DND-41 (cell line): ENCODE results near the gene DACT3.

Experiments used
- ATAC-seq: fragments of 200-7000 bp; cut with Tn5 transposase; 3 replicates; pipeline ENCODE4 v1.9.1; 2021; ENCODE audit warnings: low read depth; ENCODE audit not compliant: insufficient read depth
- DNase-seq: peaks from one replicate; pipeline ENCODE4 v3.0.0-alpha.2; 2020
- H2AFZ ChIP-seq: 2 replicates; pipeline ENCODE4 v1.6.0; 2012; ENCODE audit warnings: low read depth, low read length
- H3K27ac ChIP-seq: 2 replicates; pipeline ENCODE4 v1.5.1; 2012; ENCODE audit warnings: low read length, inconsistent platforms
- H3K27me3 ChIP-seq: fragments of 200-600 bp; sonication (generic); 2 replicates; pipeline ENCODE4 v1.6.0; 2012; ENCODE audit warnings: low read length, mild to moderate bottlenecking, inconsistent platforms; ENCODE audit not compliant: insufficient read depth, poor library complexity
- H3K36me3 ChIP-seq: 2 replicates; pipeline ENCODE4 v1.5.1; 2012; ENCODE audit warnings: low read length, inconsistent platforms; ENCODE audit not compliant: insufficient read depth
- H3K4me1 ChIP-seq: 2 replicates; pipeline ENCODE4 v1.5.1; 2012; ENCODE audit warnings: mild to moderate bottlenecking, low read length; ENCODE audit not compliant: insufficient read depth
- H3K4me2 ChIP-seq: 2 replicates; pipeline ENCODE4 v1.6.0; 2012; ENCODE audit warnings: mild to moderate bottlenecking, moderate library complexity, low read length, inconsistent platforms; ENCODE audit not compliant: insufficient read depth
- H3K4me3 ChIP-seq, 2 experiments: fragments of 200-600 bp in 1 of 2; shearing (Covaris generic) in 1 of 2; 2 replicates each; pipeline ENCODE4 v1.5.1; 2012 to 2016; ENCODE audit warnings: inconsistent platforms in 2 of 2, low read length in 2 of 2, mild to moderate bottlenecking in 2 of 2, low read depth in 1 of 2, moderate library complexity in 1 of 2
- H3K79me2 ChIP-seq: 2 replicates; pipeline ENCODE4 v1.6.0; 2012; ENCODE audit warnings: low read length, inconsistent platforms; ENCODE audit not compliant: insufficient read depth
- H3K9ac ChIP-seq: 2 replicates; pipeline ENCODE4 v1.6.0; 2012; ENCODE audit warnings: low read depth, mild to moderate bottlenecking, inconsistent platforms, low read length, moderate library complexity
- H3K9me3 ChIP-seq: 2 replicates; pipeline ENCODE4 v1.5.1; 2012; ENCODE audit warnings: low read length, moderate library complexity, mild to moderate bottlenecking, inconsistent platforms; ENCODE audit not compliant: insufficient read depth, severe bottlenecking
- H4K20me1 ChIP-seq: 2 replicates; pipeline ENCODE4 v1.6.0; 2012; ENCODE audit warnings: low read length; ENCODE audit not compliant: insufficient read depth
- CTCF ChIP-seq: IDR thresholded peaks from 2 replicates; pipeline ENCODE4 v1.5.1; 2012; ENCODE audit warnings: borderline replicate concordance, low read length, moderate library complexity, mild to moderate bottlenecking; ENCODE audit not compliant: poor library complexity, severe bottlenecking; ENCODE audit errors: extremely low read depth
- EZH2 ChIP-seq: IDR thresholded peaks from 3 replicates; pipeline ENCODE4 v1.6.1; 2012; ENCODE audit warnings: borderline replicate concordance, low read depth, mild to moderate bottlenecking, moderate library complexity, low read length, inconsistent platforms; ENCODE audit not compliant: severe bottlenecking

DACT3 gene

GRCh38 chr19:46640656-46641055 lies 20.3 kb downstream of the DACT3 start:
- no peak overlapping the region for H3K9ac ChIP-seq
- H3K27me3 ChIP-seq, result peaks cover 32% of the 10 kb centered on the region
- no peak overlapping the region for H3K4me3 ChIP-seq
- H3K79me2 ChIP-seq, result no peaks in the 10 kb centered on the region
- peaks cover 23% of the 10 kb centered on the region for H3K4me1 ChIP-seq
- ATAC-seq, result no peak
- no peak overlapping the region for H3K4me2 ChIP-seq
- peaks cover 13% of the 10 kb centered on the region for H4K20me1 ChIP-seq
- no peak for TF ChIP-seq EZH2
- no peak for TF ChIP-seq CTCF
- no peak overlapping the region for H3K27ac ChIP-seq
- no peaks in the 10 kb centered on the region for H3K9me3 ChIP-seq
- no peak overlapping the region for H2AFZ ChIP-seq
- H3K36me3 ChIP-seq, result no peaks in the 10 kb centered on the region
- no peak for DNase-seq

GRCh38 chr19:46639358-46640182 lies 21.4 kb downstream of the DACT3 start:
- Histone ChIP-seq H3K79me2 (no peaks in the 10 kb centered on the region), H3K4me3 (peak overlapping the region in 1 of 2 experiments; percentile 50; a peak in 2 of 4 replicates), H3K4me1 (peaks cover 25% of the 10 kb centered on the region), H3K9ac (peak overlapping the region; percentile 26; the same call in 1 of the 2 replicates), H3K9me3 (no peaks in the 10 kb centered on the region), H2AFZ (peak overlapping the region; percentile 54), H4K20me1 (peaks cover 13% of the 10 kb centered on the region), H3K36me3 (no peaks in the 10 kb centered on the region), H3K27me3 (peaks cover 29% of the 10 kb centered on the region), H3K4me2 (peak overlapping the region; percentile 76), H3K27ac (no peak overlapping the region)
- ATAC-seq (peak; percentile 25), DNase-seq (peak; percentile 30)
- TF ChIP-seq EZH2, result peak; percentile 45
- TF ChIP-seq CTCF, result no peak

GRCh38 chr19:46637224-46637623 lies 23.8 kb downstream of the DACT3 start:
- no peak overlapping the region for H3K27ac ChIP-seq
- no peaks in the 10 kb centered on the region for H3K9me3 ChIP-seq
- ATAC-seq (no peak), DNase-seq (no peak)
- H4K20me1 ChIP-seq, result peaks cover 19% of the 10 kb centered on the region
- no peak overlapping the region for H3K4me2 ChIP-seq
- no peak overlapping the region for H2AFZ ChIP-seq
- H3K4me3 ChIP-seq, result no peak overlapping the region
- no peak overlapping the region for H3K9ac ChIP-seq
- no peaks in the 10 kb centered on the region for H3K79me2 ChIP-seq
- H3K4me1 ChIP-seq, result peaks cover 41% of the 10 kb centered on the region
- TF ChIP-seq CTCF (no peak), EZH2 (no peak)
- H3K36me3 ChIP-seq, result no peaks in the 10 kb centered on the region
- H3K27me3 ChIP-seq, result peaks cover 34% of the 10 kb centered on the region
